GM21786 (cell line): ENCODE results near the gene PIP5K1B.
"Not testable (repeated sequence)": the region's sequence is repeated elsewhere in the genome, so short reads cannot be mapped to it uniquely, and the experiment has no call there.

Experiments
- ATAC-seq: cut with Tn5 transposase; IDR thresholded peaks from one replicate; pipeline ENCODE4 v1.9.1; 2021; ENCODE audit not compliant: unreplicated experiment

The PIP5K1B gene

DNA sequence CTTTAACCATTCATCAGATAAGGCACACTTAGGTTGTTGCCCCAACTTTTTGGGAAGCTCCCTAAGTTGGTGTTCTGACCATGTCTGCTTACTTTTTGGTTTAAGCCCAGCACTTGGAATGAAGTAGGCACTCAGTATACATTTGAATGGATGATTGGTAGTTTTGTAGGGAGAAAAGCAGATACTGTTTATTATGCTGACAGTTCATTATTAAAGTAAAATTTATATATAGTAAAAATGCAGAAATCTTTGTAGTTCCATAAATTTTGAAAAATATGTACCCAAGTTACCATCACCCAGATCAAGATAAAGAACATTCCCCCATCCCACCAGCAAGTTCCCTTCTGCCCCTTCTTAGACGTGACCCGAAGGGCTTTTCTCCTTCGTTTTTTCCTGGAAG lies 273.5 kb downstream of the PIP5K1B start:
- ATAC-seq: no peak

DNA sequence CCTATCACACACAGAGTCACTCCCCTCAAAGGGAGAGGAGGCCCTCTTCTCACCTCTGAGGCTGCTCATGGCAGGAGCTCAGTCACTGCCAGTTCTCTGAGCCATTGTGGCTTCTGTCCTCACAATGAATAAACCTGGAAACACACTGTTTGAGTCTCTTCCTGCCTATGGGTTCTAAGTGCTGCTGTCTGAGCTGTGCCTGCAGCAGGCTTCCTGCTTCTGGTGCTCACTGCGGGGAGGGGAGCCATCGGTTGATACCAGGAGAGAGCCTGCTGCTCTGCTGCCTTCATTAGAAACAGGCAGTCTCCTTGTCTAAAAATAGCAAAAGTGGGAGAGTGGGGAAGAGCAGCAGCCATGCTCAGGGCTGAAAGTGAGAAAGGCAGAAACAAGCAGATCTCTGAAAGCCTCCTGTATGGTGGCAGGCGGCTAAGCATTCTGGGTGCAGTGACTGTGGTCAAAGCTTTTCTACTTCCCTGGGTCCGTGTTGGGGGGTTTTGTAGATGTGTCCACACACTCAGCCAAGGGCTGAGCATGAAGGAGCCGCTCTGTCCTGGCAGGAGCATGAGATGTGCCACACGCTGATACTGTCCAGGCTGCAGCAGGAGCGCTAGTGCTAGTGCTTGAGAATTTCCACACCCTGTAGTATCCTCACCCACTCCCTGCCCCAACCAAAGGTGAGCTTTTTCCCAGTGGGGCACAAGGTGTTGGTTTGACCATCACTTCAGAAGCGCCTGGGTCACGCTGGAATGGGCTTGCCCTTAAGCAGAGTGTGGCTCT lies 274.7 kb downstream of the PIP5K1B start:
- ATAC-seq: no peak

GRCh38 chr9:68980341-68980914 lies 275.4 kb downstream of the PIP5K1B start:
- ATAC-seq: no peak

DNA sequence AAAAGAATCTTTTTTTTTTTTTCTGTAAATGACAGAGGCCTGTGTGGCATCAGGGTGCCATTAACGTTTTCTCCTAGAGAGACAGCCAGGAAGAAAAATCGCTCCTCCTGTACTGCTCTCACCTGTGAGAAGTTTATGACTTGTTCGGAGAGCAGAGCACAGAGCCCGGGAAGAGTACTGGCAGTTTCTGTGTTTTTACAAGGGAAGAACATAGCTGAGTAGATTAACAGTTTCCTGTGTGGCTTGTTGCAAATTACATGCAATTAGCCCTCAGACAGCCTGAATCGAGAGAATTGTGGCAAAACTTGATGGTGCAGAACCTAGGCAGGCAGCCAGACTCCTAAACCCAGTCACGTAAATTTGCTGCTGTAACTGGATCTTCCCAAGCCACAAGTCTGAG lies 276.7 kb downstream of the PIP5K1B start:
- ATAC-seq: peak; percentile 56

DNA sequence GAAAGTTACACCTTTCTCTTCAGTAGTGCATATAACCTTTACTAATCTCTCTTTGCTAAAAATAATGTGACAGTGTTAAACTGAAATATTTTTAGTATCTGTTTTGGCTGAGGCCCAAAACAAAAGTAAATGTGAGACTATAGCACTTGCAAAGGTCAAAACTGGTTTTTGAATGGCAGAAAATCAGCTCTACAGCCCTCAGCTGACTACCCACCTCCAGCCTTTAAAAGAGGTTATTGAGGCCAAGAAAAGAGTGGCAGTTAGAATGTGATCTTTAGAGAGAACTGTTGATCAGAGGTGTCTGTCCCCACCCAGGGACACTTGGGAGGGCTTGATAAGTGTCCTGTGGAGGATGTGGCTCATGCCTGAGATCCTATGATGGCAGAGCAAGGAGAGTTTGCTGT lies 278.0 kb downstream of the PIP5K1B start:
- peak; percentile 50 for ATAC-seq

DNA sequence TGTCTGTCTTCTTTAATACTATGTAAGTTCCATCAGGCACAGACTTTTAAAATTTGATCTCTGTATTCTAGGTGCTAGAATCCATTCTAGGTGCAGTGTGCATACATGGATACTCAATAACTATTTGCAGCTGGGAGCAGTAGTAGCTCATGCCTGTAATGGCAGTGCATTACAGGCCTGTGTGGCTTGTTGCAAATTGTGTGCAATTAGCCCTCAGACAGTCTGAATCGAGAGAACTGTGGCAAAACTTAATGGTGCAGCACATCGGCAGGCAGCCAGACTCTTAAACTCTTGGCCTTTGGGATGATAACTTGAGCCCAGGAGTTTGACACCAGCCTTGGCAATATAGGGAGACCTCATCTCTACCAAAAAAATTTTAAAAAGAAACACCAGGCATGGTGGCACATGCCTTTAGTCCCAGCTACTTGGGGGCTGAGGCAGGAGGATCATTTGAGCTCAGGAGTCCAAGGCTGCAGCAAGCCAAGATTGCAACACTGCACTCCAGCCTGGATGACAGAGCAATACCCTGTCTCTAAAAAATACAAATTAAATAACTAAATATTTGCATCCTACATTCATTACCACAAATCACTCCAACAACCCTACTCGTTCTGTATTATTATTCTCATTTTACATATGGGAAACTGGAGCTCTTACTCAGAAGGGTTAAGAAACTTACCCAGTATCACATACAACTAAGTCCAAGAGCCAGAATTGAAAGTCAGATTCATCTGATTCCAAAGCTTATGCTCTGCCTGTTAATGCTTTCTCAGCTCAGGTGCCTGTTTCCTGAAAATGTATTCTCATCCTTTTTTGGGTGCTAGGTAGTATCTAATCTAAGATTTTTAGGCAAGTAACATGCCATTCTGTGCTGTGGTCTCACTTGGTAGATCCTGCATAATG lies 278.7 kb downstream of the PIP5K1B start:
- no peak for ATAC-seq

DNA sequence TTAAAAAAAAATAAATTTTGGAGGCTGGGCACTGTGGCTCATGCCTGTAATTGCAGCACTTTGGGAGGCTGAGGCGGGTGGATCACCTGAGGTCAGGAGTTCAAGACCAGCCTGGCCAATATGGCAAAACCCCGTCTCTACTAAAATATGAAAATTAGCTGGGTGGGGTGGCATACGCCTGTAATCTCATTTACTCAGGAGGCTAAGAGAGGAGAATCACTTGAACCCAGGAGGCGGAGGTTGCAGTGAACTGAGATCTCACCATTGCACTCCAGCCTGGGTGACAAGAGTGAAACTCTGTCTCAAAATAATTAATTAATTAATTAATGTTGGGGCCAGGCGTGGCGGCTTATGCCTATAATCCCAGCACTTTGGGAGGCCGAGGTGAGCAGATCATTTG lies 281.9 kb downstream of the PIP5K1B start:
- not testable (repeated sequence) for ATAC-seq

DNA sequence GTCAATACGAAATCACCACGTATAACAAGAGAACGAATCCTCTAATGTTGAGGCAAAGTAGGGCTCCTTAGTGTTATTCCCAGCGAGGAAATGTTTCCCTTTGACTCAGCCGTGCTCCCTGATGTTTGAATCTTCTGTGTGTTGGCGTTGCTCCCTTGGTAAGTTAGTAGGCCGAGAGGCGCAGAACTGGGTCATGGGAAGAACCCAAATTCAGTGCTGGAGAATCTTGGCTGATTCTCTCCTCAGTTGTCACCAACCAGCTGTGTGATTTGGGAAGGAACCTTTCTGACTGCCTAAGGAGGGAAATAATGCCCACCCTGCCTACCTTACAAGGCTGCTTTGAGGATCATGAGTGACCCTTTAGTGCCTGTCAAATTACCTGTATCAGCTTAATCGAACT lies 286.4 kb downstream of the PIP5K1B start:
- no peak for ATAC-seq

- no peak for ATAC-seq
Observed at GRCh38 chr9:68995776-68996175, 290.7 kb downstream of the PIP5K1B start.

GRCh38 chr9:68996462-68996861 lies 291.4 kb downstream of the PIP5K1B start:
- ATAC-seq: no peak

- ATAC-seq: no peak
Observed at GRCh38 chr9:68997666-68998065, 292.6 kb downstream of the PIP5K1B start.

DNA sequence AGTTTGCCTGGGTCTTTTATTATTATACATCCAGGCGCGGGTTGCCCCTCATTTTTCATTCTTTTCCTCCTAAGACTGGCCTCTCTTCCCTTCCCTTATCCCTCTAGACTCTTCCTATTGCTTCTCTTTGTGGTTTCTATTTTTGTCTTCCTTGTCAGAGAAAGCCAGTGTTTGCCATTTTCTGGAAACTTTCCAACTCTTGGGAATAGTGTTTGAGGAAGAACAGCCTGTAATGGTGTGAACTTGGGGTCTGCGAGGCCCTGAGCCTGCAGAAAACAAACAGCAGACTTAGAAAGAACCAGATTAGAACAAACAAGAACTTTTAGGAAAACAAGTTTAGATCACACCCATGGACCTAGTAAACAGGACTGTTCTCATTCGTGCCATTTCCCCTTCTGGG lies 293.3 kb downstream of the PIP5K1B start:
- no peak for ATAC-seq

GRCh38 chr9:68998812-68999211 lies 293.8 kb downstream of the PIP5K1B start:
- no peak for ATAC-seq

DNA sequence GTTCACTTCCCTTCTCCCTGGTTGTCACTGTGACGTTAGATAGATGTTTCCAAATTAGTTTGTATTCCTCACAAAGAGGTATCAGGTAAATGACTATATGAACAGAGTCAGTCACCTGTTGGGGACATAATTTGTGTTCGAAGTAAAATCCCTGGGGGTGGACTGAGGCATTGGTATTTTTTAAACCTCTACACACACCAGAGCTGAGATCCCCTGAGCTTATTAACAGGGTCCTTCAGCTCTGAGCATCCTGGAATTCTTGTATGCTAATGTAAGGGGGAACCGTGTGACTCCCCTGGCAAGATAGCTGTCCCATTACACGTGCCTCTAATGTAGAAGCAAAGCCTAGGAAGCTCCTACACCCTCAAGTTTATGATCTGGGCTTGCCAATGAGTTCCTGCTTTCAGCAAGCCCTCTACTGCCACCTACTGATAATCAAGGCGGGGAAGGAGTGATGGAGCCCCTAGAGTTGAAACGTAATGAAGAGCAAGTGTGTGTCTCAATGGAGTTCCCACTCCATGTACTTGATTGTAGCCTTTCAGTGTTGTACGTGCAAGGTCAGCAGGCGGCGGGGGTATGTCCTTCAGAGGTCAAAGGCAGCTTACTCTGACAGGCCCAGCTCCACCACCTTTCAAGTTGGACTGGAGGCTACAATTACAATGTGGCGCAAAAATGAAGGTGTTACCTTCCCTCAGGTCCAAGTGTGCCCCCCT lies 294.5 kb downstream of the PIP5K1B start:
- ATAC-seq: peak; percentile 84

DNA sequence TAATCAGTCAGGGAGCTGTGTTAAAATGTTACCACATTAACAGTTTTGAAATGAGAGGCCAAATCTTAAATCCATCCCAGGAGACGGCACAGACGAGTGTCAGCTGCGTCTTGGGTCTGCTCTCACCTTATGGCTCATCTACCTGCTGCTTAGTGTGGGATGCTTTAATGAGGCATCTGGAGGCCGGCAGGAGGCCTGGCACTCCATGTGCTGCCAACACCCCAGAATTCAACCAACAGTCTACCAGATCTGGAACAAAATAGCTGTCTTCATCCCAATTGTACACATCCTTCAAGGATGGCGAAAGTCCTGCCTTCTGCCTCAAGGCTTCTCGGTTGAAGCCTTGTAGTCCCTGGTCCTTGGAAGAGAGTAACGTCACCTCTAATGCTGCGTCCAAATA lies 296.9 kb downstream of the PIP5K1B start:
- ATAC-seq: no peak

DNA sequence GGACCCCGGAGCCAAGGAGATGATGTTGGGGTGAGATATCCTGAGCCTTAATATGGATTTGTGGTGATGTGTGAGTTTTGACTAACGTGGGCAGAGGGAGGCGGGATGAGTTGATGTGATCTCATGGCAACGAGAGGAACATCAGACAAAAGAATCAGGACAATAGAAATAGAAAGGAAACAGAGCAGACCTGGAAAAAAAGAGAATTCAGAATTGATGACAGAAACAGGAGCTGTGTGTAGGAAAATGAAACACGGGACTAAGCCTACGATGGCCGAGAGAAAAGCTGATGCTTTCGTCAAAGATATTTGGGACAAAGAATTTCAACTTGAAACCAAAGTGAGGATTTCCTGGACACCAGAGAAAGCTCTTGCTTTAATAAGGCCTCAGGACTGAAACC lies 298.0 kb downstream of the PIP5K1B start:
- ATAC-seq: no peak

GRCh38 chr9:69004836-69005235 lies 299.8 kb downstream of the PIP5K1B start:
- no peak for ATAC-seq

GRCh38 chr9:69009708-69010107 lies 304.7 kb downstream of the PIP5K1B start:
- no peak for ATAC-seq

- no peak for ATAC-seq
Observed at GRCh38 chr9:69012696-69013381, 307.8 kb downstream of the PIP5K1B start.

- no peak for ATAC-seq
Observed at GRCh38 chr9:69013382-69013727, 308.3 kb downstream of the PIP5K1B start.

GRCh38 chr9:69014013-69014412 lies 309.0 kb downstream of the PIP5K1B start, which contains the start of gene PRKACG:
Gene PRKACG, minus strand, starts transcription at chr9:69014113. Its CDS starts 21 bp downstream, at chr9:69014092.
- no peak for ATAC-seq
